Measurements from ENCODE around the gene GPR33. TPM values are rescaled to one million over a fixed set of nuclear protein-coding genes. Genes with fewer than 3 reads are reported as not detected.

GPR33 gene
- polyA plus RNA-seq, 1 of the 3 experiments (the other 2 are of a cell fraction) = not detected

DNA sequence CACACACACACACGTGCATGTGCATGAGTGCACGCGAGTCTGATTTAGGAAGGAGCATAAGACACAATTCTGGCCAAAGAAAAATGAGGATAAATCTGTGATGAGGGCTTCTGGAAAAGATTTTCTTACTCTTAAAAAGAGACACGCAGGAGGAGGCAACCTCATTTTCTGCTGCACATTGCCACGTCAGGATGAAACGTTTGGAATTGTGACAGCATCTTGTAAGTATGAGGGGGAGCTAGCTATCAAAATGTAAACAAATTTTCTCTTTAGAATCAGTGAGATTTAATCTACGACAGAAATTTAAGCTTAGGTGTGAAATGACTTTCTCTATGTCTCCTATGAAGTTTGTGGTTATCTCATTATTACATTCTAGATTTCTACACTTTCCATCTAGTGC, 42.3 kb upstream of the GPR33 start:
- POLR2A ChIA-PET = no interaction called here
- Histone ChIP-seq H2AFZ (ENCODE audit: low read depth) (no peak overlapping the region), H3K9me2 (no peaks in the 10 kb centered on the region), H3K27me3 (ENCODE audit: insufficient read depth) (no peaks in the 10 kb centered on the region), H3K36me3 (replicated peaks in 1 of 2; ENCODE audit: control insufficient read depth in 1 of 2, insufficient read depth in 2 of 2, low read length in 1 of 2) (no peaks in the 10 kb centered on the region), H4K20me1 (ENCODE audit: insufficient read depth) (no peaks in the 10 kb centered on the region), H3K79me2 (ENCODE audit: insufficient read depth) (no peaks in the 10 kb centered on the region), H3K4me2 (no peak overlapping the region), H3K4me3 (ENCODE audit: low read depth in 2 of 2, low read length in 1 of 2) (no peak overlapping the region), H3K4me1 (ENCODE audit: control insufficient read depth in 1 of 2, insufficient read depth in 2 of 2, low read depth in 1 of 2, low read length in 1 of 2) (no peaks in the 10 kb centered on the region), H3K9ac (no peak overlapping the region), H3K9me3 (no peaks in the 10 kb centered on the region), H3F3A (replicated peaks; ENCODE audit: insufficient read depth) (no peaks in the 10 kb centered on the region), H3K27ac (ENCODE audit: low read depth in 2 of 2, low read length in 1 of 2) (no peak overlapping the region)
- no peak for DNase-seq
- TF ChIP-seq TAF1 (IDR thresholded peaks at IDR 0.05; ENCODE audit: borderline replicate concordance, low read depth, low read length) (no peak), NFIC (IDR thresholded peaks at IDR 0.05; ENCODE audit: borderline replicate concordance) (no peak), NRF1 (IDR thresholded peaks at IDR 0.05; ENCODE audit: low read depth, low read length) (no peak)
- CTCF ChIA-PET = no interaction called here
- 51% methylated on average over 7 of the region's 7 CpGs for WGBS (ENCODE audit: low lambda C conversion rate)

DNA sequence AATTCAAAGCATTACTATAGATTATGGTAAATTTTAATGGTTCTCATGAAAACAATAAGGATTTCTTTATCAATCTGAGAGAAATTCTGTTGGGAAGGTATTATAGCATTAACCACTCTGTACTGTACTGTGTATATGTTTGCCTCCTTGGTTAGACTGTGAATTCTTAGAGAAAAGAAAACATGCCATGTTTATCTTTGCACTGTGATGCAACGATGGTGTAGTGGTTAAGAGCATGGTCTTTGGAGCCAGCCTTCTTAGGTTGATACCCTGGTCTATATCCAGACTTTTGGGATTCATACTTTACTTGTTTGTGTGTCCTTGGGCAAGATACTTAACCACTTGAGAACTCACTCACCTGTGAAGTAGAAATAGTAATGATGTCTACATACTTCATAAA, 41.2 kb upstream of the GPR33 start:
- TF ChIP-seq, protein P1, sequence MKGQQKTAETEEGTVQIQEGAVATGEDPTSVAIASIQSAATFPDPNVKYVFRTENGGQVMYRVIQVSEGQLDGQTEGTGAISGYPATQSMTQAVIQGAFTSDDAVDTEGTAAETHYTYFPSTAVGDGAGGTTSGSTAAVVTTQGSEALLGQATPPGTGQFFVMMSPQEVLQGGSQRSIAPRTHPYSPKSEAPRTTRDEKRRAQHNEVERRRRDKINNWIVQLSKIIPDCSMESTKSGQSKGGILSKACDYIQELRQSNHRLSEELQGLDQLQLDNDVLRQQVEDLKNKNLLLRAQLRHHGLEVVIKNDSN (IDR thresholded peaks at IDR 0.05; ENCODE audit: borderline replicate concordance, low read depth) = no peak
- no peak for TF ChIP-seq SMC3 (IDR thresholded peaks at IDR 0.05; ENCODE audit: low read depth, low read length)
- no peak for TF ChIP-seq FOXJ3 (CRISPR knock-in tag; IDR thresholded peaks at IDR 0.05)
- TF ChIP-seq MXI1 (IDR thresholded peaks at IDR 0.05; ENCODE audit: low read depth, low read length) = no peak
- no peak for TF ChIP-seq POLR2AphosphoS5 (IDR thresholded peaks at IDR 0.05; ENCODE audit: low read depth, low read length)
- TF ChIP-seq, protein P2, sequence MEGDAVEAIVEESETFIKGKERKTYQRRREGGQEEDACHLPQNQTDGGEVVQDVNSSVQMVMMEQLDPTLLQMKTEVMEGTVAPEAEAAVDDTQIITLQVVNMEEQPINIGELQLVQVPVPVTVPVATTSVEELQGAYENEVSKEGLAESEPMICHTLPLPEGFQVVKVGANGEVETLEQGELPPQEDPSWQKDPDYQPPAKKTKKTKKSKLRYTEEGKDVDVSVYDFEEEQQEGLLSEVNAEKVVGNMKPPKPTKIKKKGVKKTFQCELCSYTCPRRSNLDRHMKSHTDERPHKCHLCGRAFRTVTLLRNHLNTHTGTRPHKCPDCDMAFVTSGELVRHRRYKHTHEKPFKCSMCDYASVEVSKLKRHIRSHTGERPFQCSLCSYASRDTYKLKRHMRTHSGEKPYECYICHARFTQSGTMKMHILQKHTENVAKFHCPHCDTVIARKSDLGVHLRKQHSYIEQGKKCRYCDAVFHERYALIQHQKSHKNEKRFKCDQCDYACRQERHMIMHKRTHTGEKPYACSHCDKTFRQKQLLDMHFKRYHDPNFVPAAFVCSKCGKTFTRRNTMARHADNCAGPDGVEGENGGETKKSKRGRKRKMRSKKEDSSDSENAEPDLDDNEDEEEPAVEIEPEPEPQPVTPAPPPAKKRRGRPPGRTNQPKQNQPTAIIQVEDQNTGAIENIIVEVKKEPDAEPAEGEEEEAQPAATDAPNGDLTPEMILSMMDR (IDR thresholded peaks at IDR 0.05) = no peak
- TF ChIP-seq SIN3A (IDR thresholded peaks at IDR 0.05; ENCODE audit: borderline replicate concordance, low read depth, low read length) = no peak
- TF ChIP-seq, protein P3, sequence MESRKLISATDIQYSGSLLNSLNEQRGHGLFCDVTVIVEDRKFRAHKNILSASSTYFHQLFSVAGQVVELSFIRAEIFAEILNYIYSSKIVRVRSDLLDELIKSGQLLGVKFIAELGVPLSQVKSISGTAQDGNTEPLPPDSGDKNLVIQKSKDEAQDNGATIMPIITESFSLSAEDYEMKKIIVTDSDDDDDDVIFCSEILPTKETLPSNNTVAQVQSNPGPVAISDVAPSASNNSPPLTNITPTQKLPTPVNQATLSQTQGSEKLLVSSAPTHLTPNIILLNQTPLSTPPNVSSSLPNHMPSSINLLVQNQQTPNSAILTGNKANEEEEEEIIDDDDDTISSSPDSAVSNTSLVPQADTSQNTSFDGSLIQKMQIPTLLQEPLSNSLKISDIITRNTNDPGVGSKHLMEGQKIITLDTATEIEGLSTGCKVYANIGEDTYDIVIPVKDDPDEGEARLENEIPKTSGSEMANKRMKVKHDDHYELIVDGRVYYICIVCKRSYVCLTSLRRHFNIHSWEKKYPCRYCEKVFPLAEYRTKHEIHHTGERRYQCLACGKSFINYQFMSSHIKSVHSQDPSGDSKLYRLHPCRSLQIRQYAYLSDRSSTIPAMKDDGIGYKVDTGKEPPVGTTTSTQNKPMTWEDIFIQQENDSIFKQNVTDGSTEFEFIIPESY (IDR thresholded peaks at IDR 0.05; ENCODE audit: borderline replicate concordance, low read depth) = no peak
- no peak for TF ChIP-seq CHD2 (IDR thresholded peaks at IDR 0.05; ENCODE audit: low read length, partially characterized antibody)
- no peak for TF ChIP-seq GATA2 (CRISPR knock-in tag; IDR thresholded peaks at IDR 0.05)
- no peak for TF ChIP-seq FOXM1 (IDR thresholded peaks at IDR 0.05; ENCODE audit: low read depth)
- no peak for TF ChIP-seq MEF2A (IDR thresholded peaks at IDR 0.05; ENCODE audit: borderline replicate concordance, low read depth)
- TF ChIP-seq YY1 (IDR thresholded peaks at IDR 0.05; ENCODE audit: low read depth) = no peak
- no peak for TF ChIP-seq RFX5 (IDR thresholded peaks at IDR 0.05; ENCODE audit: low read length)
- TF ChIP-seq, protein P4, sequence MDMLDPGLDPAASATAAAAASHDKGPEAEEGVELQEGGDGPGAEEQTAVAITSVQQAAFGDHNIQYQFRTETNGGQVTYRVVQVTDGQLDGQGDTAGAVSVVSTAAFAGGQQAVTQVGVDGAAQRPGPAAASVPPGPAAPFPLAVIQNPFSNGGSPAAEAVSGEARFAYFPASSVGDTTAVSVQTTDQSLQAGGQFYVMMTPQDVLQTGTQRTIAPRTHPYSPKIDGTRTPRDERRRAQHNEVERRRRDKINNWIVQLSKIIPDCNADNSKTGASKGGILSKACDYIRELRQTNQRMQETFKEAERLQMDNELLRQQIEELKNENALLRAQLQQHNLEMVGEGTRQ (IDR thresholded peaks at IDR 0.05; ENCODE audit: borderline replicate concordance, low read depth, low read length) = no peak
- TF ChIP-seq RXRA (IDR thresholded peaks at IDR 0.05; ENCODE audit: borderline replicate concordance, low read depth) = no peak
- 28% methylated on average over 1 of the region's 1 CpG for WGBS (ENCODE audit: low lambda C conversion rate)
- no peak for DNase-seq
- ChIA-PET CTCF (interaction anchor here (1.0 to 1.7 kb wide), 3 partner anchors 9 to 723 kb away, joined by 3 to 5 read pairs (median 3); no protein-coding TSS in a partner anchor), POLR2A (no interaction called here)
- Histone ChIP-seq H3K9me3 (no peaks in the 10 kb centered on the region), H3K4me2 (no peak overlapping the region), H3K36me3 (replicated peaks in 1 of 2; ENCODE audit: control insufficient read depth in 1 of 2, insufficient read depth in 2 of 2, low read length in 1 of 2) (no peaks in the 10 kb centered on the region), H3K79me2 (ENCODE audit: insufficient read depth) (no peaks in the 10 kb centered on the region), H3K27me3 (ENCODE audit: insufficient read depth) (no peaks in the 10 kb centered on the region), H2AFZ (ENCODE audit: low read depth) (no peak overlapping the region), H3K4me3 (ENCODE audit: low read depth in 2 of 2, low read length in 1 of 2) (no peak overlapping the region), H3K27ac (ENCODE audit: low read depth in 2 of 2, low read length in 1 of 2) (no peak overlapping the region), H4K20me1 (ENCODE audit: insufficient read depth) (no peaks in the 10 kb centered on the region), H3K4me1 (ENCODE audit: control insufficient read depth in 1 of 2, insufficient read depth in 2 of 2, low read depth in 1 of 2, low read length in 1 of 2) (no peaks in the 10 kb centered on the region), H3K9ac (no peak overlapping the region), H3F3A (replicated peaks; ENCODE audit: insufficient read depth) (no peaks in the 10 kb centered on the region), H3K9me2 (no peaks in the 10 kb centered on the region)
